Transverse colon (tissue), 4 donors: ENCODE measurements around the gene FIGN.

ENCODE experiments used
- POLR2A ChIP-seq: fragments of 450-650 bp; IDR thresholded peaks from one replicate; pipeline ENCODE4 v1.6.1; 2016; ENCODE audit warnings: antibody characterized with exemption, mild to moderate bottlenecking, moderate library complexity
- POLR2AphosphoS5 ChIP-seq, 3 donors: sonication (generic); formaldehyde crosslinking; IDR thresholded peaks; one replicate each; pipeline ENCODE4 v1.6.1; 2016; ENCODE audit warnings: antibody characterized with exemption in 3 of 3
- TF ChIP-seq, protein P1 (sequence below), 5 experiments: fragments of 200-600 bp in 3 of 5; fragments of 450-650 bp in 2 of 5; sonication (generic) in 3 of 5; IDR thresholded peaks; 1 replicate in 2 of 5; 2 replicates in 3 of 5; pipeline ENCODE4 v1.5.1; 2016 to 2017; ENCODE audit warnings: antibody characterized with exemption in 5 of 5, inconsistent platforms in 3 of 5, mild to moderate bottlenecking in 2 of 5, moderate library complexity in 1 of 5

DNA sequence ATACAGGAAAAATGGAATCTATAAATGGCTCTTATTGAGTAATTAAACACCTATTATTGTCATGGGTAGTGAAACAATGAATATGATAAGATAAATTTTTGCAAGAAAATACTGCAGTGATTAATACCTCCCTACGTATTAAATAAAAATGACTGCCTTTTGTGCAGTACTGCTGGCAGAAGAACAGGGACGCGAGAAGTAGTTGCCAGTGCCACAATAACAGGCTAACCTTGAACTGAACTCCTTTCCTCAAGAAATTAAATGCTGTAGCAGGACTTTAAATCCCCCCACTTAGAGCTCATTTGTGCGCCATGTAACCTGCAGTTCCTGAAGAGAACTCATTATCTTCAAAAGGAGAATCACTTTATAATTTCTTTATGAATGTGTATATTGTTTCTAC is 24.6 kb downstream of the FIGN start:
- TF ChIP-seq, protein P1, sequence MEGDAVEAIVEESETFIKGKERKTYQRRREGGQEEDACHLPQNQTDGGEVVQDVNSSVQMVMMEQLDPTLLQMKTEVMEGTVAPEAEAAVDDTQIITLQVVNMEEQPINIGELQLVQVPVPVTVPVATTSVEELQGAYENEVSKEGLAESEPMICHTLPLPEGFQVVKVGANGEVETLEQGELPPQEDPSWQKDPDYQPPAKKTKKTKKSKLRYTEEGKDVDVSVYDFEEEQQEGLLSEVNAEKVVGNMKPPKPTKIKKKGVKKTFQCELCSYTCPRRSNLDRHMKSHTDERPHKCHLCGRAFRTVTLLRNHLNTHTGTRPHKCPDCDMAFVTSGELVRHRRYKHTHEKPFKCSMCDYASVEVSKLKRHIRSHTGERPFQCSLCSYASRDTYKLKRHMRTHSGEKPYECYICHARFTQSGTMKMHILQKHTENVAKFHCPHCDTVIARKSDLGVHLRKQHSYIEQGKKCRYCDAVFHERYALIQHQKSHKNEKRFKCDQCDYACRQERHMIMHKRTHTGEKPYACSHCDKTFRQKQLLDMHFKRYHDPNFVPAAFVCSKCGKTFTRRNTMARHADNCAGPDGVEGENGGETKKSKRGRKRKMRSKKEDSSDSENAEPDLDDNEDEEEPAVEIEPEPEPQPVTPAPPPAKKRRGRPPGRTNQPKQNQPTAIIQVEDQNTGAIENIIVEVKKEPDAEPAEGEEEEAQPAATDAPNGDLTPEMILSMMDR (IDR thresholded peaks at IDR 0.05) = no peak
- TF ChIP-seq POLR2A (no peak), POLR2AphosphoS5 (IDR thresholded peaks at IDR 0.05) (no peak)
